ENCODE measurements around the gene CCRL2.

DNA sequence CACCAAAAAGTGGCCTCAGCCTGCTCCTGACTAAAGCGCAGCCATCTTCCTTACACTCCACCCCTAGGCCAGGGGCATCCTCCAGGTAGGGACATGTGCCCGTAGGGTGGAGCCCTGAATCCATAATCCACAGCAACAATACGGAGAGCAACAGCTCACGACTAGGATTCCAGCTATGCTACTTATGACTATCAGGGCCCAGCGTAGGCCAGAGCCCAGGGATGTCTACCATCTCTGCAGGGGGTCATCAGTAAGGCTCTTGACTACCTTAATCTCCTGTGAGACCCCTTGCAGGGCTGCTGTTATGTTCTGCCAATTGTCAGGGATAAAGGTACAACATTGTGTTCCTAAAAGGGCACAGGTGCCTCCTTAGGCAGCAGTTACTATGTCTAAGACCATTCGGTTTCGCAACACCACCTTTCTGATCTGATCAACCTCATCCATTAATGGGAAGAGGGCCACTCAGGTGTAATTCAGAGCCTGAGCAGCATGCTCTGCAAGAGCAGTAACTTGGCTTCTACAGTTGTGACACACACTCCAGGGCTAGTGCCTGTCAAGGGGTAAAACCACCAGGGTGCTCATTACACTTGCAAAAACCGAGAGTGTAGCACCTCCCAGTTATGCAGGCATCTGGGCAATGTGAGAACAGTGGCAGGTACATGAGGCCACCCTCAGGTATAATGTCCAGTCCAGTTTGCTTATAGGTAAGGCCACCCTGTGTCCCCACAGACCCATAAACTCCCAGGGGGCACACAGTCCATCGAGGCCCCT is 11.0 kb downstream of the CCRL2 start:
- TF ChIP-seq CTCF (IDR thresholded peaks at IDR 0.05; ENCODE audit: low read length) (no peak), EZH2 (optimal IDR thresholded peaks at IDR 0.05; ENCODE audit: low read depth, low read length) (no peak)
